NCI-H2107 (cell line): Measurements from ENCODE around the gene SPARCL1.
"Not testable (repeated sequence)": the region's sequence is repeated elsewhere in the genome, so short reads cannot be mapped to it uniquely, and the experiment has no call there.

ENCODE experiments used
- DNase-seq: peaks from one replicate; lab custom pipeline; 2025; lab: John Stamatoyannopoulos, UW

SPARCL1 gene, protein sequence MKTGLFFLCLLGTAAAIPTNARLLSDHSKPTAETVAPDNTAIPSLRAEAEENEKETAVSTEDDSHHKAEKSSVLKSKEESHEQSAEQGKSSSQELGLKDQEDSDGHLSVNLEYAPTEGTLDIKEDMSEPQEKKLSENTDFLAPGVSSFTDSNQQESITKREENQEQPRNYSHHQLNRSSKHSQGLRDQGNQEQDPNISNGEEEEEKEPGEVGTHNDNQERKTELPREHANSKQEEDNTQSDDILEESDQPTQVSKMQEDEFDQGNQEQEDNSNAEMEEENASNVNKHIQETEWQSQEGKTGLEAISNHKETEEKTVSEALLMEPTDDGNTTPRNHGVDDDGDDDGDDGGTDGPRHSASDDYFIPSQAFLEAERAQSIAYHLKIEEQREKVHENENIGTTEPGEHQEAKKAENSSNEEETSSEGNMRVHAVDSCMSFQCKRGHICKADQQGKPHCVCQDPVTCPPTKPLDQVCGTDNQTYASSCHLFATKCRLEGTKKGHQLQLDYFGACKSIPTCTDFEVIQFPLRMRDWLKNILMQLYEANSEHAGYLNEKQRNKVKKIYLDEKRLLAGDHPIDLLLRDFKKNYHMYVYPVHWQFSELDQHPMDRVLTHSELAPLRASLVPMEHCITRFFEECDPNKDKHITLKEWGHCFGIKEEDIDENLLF

DNA sequence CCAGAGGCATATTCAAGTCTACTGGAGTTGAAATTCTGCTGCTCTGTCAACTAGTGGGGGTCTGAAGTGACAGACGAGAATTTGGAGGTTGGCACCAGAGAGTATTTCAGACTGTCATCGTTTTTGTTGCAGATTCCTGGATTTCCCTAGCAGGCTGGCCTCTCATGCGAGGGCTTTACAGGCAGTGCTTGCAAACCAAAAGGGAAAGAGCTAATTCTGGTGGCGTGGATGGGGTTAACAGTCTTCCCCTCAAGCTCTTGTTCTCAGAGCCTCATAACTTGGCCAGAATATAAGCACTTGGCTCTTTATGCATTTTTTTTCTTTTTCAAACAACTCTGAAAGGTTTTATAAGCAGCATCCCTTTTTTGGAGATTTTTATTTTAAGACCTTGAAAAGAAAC, at the start of gene SPARCL1:
Gene SPARCL1 (minus strand): TSS at position 190 of the 400 bp plus-strand sequence. CDS start 29,802 bp downstream, outside the sequence.
- DNase-seq, result no peak

DNA sequence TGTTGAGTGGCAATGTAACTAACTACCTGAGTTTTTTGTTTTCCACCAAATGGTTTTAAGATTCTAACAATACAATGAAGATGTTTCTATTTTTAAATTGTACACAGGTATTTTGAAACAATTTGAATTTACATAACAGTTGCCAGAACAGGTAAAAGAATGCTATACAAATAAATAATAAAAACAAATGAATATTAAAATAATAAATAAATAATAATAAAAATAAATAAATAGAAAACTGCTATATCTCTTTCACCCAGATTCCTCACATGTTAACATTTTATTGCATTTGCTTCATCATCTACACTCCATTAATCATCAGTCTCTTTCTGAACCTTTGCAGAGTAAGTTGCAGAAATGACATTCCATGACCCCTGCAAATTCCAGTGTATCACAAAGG, 46.8 kb upstream of the SPARCL1 start:
- no peak for DNase-seq

DNA sequence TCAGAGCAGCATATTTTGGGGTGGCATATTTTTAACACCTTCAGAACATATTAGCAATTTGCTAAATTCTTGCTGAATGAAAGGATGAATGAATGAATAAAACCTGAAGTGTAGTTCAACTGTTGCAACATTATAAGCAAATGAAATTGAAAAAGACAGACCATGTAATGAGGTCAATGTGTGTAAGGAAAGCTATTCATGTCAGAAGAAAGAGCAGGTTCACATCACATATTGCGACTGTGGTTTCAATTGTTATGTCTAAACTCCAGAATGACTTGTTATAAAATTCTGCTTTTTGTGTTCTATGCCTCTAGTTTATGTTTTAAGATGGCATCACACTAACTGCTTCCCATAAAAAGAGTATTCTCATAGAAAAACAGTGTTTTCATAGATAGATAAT, 46.2 kb upstream of the SPARCL1 start:
- no peak for DNase-seq

DNA sequence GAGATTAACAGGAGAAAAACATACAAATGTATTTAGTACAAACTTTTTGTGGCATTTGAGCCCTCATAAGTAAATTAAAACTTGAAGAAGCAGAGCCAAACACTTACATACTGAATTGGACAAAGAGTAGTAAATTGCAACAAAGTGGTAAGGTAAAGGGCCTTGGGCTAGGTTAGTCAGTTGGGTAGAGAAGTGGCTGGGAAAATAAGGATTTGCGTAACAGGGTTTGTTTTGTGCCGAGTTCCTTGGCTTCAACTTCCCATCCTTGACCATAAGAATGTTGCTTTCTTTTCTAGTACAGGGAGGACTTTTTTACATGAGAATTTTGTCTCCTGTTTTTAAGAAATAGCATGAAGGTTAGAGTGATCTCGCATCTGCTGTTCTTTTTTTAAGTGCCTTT, 45.8 kb upstream of the SPARCL1 start:
- no peak for DNase-seq

DNA sequence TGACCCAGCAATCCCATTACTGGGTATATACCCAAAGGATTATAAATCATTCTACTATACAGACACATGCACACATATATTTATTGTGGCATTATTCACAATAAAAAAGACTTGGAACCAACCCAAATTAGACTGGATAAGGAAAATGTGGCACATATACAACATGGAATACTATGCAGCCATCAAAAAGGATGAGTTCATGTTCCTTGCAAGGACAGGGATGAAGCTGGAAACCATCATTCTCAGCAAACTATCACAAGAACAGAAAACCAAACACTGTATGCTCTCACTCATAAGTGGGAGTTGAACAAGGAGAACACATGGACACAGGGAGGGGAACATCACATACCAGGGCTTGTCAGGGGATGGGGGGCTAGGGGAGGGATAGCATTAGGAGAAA, 45.2 kb upstream of the SPARCL1 start:
- DNase-seq, result not testable (repeated sequence)

DNA sequence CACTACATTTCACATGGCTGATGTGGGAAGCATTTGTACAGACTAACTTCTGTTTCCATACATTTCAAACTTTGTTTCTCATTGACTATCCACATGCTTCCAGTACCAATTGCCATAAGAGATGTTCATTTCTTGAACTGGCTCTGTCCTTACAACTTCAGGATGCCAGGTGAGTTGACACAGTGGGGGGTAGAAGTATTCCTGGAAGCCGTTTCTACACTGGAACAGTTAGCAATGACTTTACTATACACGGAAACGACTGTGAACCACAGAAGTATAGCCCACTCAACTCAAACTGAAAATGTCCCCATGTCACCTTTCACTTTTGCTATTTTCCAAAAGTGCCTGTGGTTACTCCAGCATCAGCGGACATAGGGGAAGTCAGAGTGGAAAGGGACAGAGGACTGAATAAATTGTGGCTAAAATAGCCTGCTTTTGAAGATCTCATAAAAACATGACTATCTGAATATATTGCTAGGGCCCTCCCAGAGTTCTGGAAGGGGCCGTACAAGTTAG, 41.2 kb upstream of the SPARCL1 start:
- no peak for DNase-seq

DNA sequence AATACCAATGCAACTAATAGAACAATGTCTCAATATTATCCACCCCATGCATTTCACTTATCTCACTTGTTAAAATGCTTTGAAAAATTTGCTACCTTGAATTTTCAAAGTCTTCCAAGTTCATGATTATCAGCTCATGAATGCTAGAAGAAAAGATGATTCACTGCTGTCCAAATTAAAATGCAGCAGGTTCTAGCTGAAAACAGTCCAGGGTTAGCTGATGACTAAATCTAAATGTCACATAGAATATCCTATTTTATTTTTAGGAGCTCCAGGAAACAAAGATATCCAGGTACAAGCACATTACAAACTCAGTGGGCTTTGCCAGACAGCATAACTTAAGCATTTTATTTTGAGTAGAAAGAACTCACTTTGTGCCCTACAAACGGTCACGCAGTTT, 38.0 kb upstream of the SPARCL1 start:
- no peak for DNase-seq

DNA sequence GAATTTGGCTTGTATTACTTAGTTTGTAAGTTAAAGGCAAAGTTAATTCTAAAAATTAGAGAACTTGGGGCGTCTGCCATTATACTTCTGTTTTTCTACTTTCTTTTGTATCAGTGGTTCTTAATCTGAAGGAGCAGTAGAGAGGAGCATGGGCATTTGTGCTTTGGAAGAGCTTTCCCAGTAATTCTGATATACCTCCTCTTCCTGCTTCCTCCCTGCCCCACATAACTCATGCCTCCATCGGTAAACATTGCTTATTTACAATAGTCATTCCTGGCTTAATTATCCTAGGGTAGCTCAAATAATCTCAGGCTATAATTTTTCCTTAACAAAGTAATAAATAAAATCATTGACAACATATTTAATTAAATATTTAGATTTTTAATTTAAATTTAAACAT, 37.1 kb upstream of the SPARCL1 start:
- no peak for DNase-seq

DNA sequence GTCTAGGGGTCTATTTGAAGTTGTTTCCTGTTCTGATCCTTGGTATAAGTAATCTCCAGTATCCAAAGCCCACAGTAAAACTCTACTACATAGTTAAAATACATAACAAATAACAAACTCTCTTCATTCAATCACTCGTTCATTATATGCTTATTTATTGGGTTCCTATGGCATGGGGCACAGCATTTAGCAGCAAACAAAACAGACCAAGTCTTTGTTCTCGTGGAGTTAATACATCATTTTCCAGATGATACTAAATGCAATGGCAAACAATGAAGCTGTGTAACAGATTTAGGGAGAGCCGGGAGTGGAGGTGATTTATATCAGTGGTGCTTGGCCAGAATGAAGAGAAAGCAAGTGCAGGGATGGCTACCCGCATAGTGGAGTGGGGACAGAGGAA, 36.6 kb upstream of the SPARCL1 start:
- no peak for DNase-seq

DNA sequence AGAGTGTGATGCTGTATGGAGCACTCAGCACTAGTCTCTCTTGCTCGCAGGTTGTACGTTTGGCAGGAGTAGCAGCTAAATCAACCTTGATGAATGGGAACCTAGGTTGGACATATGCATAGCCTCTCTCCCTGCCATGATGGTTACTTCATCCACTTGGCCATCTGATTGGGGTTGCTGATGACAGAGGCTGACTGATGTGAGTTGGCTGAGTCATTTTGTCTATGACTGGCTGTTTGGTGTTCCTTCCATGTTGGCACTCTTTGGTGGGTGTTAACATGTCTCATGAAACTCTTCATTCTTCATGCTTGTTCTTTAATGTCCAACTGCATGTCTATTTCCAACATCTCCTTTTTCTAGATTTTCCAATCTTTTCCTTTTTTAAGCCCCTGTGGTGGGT, 31.6 kb upstream of the SPARCL1 start:
- DNase-seq, result no peak

DNA sequence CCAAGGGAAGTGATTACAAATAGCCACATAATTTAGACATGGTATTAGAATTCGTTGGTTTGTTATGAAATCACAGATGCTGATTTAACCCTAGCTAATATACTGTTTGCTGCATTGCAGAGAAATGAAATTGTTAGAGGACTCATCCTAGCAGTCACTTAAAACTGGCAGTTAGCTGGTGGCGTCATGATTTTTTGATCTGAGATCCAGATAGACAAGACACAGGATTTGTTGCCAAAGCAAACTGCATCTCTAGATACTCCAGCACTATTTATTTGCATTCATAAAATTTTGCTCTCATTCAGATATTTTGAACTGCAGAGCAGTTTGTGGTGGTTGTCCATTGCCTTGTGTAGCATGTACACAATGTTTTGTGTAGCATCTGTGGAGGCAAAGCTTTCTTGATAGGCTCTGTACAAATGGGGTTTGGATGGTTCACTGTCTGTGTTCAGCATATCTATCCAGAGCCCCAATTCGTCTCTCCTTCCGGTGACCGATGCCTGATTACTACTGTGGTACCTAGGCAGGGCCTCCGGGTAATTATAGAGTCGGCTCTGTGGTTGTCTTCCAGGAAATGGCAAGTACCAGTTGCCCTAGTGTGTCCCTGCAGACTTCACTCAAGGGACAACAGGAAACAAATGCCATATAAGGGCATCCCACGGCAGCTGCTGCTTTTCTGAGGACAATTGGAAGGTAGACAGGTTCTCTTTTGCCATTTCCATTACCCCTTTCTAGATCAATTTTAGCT, 30.1 kb upstream of the SPARCL1 start:
- peak; percentile 46 for DNase-seq

DNA sequence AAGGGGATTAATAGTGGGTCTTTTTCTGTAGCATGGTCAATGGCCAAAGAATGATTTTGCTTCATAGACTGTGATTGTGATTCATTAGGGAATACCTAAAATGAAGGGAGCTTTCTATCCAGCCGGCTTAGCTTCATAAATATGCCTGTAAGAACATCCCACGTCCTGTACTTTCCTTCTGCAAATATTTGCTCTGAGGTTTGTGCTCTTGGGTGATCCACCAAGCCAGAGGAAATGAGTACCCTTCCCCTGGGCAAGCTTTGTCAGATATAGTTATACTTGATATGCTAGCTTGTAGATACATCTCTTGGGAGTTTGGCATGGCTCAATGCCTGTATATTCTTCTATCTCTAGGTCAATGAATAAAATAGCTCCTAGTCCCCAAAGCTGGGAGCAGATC, 28.2 kb upstream of the SPARCL1 start:
- no peak for DNase-seq

DNA sequence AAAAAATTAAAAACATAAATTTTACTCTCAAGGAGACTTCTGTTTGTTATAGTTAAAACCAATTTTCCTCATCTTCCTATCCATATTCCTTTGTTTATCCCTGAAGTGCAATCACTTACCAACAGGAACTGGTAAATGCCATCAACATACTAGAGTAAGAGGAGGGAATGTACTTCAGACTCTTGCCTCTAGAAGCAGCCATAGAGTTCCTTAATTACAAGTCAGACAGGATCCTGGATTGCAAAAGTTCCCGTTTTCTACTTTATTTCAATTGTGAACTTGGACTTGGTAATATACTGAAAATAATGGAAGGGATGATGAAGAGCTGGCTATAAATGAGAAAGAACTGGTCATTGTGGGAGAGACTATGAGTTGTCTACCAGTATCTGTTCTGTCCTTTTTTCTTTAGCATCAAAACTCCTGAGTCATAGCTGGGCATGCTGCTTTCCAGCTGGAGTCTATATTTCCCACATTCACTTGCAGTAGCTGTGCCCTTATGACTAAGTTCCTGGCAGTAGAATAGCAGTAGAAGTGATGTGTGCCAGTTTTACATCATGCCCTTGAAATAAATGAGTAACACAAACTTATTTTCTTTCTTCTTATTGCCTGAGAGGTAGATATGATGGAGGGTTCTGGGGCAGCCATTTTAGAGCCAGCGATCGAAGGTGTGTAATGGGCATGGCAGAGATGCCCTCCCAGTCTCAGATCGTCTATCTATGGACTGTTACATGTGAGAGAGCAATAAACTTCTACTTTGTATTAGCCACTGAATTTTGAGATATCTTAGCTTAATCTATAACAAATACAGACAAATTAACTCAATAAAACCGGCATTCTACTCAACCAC, 26.8 kb upstream of the SPARCL1 start:
- no peak for DNase-seq

DNA sequence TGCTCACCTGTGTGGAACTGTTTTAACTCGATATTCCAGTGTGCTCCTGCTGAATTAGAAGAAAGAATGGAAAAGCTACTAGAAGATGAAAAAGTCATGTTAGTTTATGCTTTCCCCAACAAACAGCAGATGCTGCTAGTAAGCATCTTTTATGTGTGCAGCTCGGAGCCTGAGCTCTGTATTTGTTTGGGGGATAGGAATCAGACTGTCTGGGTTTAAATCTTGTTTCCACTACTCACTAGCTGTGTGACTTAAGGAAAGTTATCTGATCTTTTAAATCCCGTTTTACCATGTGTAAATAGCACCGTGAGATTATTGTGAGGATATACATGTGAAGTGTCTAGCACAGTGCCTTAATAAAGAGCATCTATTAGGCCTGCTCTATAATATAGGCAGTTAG, 24.0 kb upstream of the SPARCL1 start:
- DNase-seq, result no peak

DNA sequence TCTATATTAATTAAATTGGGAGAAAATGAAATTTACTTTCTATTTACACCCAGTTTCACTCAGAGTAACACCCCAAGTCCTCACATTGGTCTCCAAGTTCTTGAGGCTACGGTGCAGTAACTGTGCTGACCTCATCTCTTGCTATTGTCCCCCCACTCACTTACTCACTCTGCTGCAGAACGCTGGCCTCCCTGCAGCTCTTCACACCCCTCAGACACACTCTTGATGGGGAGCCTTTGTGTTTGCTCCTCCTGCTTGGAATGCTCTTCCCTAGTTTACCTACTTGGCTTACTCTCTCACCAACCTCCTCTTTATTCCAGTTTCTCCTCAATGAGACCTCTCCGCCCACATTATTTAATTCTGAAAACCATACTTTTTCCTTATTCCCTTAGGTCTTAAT, 22.2 kb upstream of the SPARCL1 start:
- no peak for DNase-seq

DNA sequence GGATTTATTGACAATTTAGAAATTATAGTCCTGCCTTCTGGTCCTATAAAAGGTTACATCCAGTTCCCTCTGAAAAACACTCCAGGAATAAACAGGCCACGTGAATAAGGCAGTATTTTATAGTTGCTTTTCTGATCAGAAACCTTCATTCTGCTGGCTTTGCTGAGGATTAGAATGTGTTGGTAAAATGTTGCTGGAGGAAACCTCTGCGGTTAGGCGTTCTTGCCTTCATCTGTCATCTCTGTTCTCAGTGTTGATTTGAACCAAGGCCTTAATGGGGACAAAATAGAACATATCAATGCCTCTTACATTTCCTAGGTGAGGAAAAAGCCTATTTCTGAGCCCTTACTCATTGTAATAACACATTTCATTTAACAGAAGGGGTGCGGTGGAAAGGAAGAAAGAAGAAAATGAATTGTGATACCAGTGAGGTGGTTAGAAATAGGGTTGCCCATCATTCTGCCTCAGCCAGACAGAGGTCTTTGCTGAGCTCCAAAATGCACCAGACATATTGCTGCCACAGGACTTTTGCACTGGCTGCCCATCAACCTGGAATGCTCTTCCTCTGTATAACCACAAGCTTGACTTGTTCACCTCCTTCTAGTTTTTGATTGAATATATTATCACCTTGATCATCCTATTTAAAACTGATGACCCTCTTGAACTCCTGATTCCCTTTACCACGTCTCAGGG, 18.0 kb upstream of the SPARCL1 start:
- no peak for DNase-seq

DNA sequence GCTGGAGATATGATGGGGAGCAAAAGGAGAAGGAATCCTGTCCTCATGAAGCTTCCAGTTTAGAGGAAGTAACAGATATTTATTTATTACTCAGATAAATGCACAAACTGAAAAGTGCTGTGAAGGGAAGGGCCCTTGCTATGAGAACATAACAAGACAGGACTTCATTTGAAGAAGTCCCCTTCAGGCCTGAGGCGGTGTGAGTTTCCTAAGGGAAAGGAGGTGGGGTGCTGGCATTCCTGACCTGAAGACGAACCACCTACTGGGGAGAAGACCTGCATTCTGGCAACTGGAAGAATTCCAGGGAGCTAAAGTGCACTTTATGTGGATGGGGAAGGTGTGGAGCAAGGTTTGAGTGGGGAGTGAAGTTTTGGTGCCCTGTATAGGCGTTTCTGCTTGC, 15.9 kb upstream of the SPARCL1 start:
- DNase-seq, result no peak

DNA sequence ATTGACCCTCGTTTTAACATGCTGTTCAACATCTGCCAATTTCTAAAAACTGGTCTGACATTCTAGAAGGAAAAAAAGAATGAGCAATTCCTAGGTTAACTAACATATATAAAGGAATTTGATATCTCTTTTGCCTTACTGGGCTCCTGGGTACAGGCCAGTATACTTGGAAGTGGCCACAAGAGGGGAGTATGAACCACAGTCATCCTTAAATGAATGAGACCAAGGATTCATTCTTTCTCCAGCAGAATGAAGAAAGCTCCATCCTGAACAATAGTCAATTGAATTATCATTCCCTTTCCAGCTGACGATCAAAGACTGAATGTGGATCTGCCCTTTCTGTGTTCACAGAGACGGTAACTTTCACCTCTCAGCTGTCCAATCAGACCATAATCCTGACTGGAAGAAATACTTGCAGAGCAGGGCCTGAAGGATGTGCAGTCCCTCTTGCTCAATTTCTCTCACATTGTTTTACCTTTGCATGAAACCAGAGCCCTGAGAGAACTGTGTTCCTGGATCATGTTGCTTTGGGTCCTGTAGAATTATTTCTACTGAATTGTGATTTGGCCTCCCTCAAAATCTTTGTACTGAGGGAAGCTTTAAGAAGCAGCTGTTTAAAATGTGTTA, 14.8 kb upstream of the SPARCL1 start:
- no peak for DNase-seq

DNA sequence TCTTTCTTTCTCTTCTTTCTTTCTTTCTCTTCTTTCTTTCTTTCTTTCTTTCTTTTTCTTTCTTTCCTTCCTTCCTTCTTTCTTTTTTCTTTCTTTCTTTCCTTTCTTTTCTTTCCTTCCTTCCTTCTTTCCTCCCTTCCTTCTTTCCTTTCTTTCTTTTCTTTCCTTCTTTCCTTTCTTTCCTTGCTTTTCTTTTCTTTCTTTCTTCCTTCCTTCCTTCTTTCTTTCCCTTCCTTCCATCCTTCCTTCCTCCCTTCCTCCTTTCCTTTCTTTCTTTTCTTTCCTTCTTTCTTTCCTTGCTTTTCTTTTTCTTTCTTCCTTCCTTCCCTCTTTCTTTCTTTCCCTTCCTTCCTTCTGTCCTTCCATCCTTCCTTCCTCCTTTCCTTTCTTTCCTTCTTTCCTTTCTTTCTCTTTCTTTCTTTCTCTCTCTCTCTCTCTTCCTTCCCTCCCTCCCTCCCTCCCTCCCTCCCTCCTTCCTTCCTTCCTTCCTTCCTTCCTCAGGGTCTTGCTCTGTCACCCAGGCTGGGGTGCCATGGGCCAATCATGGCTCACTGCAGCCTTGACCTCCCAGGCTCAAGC, 13.6 kb upstream of the SPARCL1 start:
- no peak for DNase-seq

DNA sequence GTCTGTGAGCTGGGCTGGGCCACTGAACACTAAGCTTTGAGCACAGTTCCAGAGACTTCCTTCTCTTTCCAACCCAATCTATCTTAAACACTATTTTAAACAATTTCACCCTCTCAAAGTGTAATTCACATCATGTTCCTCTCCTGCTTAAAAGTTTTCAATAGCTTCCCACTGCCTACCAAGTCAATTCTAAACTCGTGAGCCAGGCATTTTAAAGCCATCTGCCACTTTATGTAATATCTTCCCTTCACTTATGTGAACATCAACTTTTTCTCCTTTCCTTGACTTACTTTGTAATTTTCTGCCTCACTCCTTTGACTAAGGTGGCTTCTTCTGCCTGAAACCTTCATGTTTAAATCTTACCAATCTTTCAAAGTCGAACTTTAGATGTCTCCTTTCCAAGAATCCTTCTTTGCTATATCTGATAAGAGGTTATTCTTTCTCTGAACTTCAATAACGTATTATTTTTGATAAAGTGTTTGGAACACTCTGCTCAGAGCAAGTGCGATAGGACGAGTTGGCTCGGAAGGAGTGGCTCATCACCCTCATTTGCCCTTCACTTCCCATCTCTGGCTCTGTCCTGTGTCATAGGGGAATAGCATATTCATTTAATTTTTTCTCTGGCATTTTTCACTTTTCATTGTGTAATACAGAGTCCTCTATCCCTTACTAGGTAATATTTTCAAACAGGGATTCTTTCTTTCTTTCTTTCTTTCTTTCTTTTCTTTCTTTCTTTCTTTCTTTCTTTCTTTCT, 13.0 kb upstream of the SPARCL1 start:
- DNase-seq, result no peak
